ENCODE measurements around the gene ANKRD40CL.

Gene ANKRD40CL

GRCh38 chr17:50771991-50772785, 4.9 kb upstream of the ANKRD40CL start:
- Histone ChIP-seq H4K20me1 (ENCODE audit: insufficient read depth) (no peaks in the 10 kb centered on the region), H3K36me3 (ENCODE audit: insufficient read depth) (no peaks in the 10 kb centered on the region), H3K9ac (no peak overlapping the region), H3K79me2 (ENCODE audit: insufficient read depth, low read depth) (no peaks in the 10 kb centered on the region), H3K27ac (peak overlapping the region; percentile 33; the same call in 1 of the 2 replicates), H2AFZ (ENCODE audit: low read depth) (peak overlapping the region; percentile 19; the same call in 1 of the 2 replicates), H3K4me2 (peak overlapping the region; percentile 29), H3K4me1 (ENCODE audit: low read depth, poor library complexity, severe bottlenecking) (peaks cover 22% of the 10 kb centered on the region), H3K27me3 (ENCODE audit: insufficient read depth, low read depth) (no peaks in the 10 kb centered on the region), H3K4me3 (IDR thresholded peaks at IDR 0.05; ENCODE audit: insufficient read depth, low read depth, low read length) (no peak overlapping the region)
- no peak for TF ChIP-seq CTCF (conservative IDR thresholded peaks at IDR 0.05; ENCODE audit: low read depth, low read length)

DNA sequence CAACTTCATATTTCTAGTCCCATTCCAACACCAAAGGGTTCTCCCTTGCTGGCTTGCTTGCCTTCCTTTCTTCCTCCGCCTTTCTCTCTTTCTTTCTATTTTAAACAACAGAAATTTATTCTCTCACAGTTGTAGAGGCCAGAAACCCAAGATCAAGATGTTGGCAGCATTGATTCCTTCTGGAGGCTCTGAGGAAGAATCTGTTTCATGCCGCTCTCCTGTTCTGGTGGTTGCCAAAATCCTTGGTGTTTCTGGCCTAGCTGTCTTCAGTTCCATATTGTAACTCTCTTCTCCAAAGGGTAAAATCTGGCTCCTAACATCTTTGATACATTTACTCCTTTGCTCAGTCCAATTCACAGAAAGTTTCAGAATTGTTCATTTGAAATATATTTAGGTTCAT, 3.0 kb upstream of the ANKRD40CL start:
- H3K4me1 ChIP-seq (ENCODE audit: low read depth, poor library complexity, severe bottlenecking): peaks cover 22% of the 10 kb centered on the region
- no peak overlapping the region for H3K9ac ChIP-seq
- no peak overlapping the region for H3K4me3 ChIP-seq (IDR thresholded peaks at IDR 0.05; ENCODE audit: insufficient read depth, low read depth, low read length)
- H2AFZ ChIP-seq (ENCODE audit: low read depth): no peak overlapping the region
- H4K20me1 ChIP-seq (ENCODE audit: insufficient read depth): no peaks in the 10 kb centered on the region
- no peak overlapping the region for H3K27ac ChIP-seq
- no peaks in the 10 kb centered on the region for H3K27me3 ChIP-seq (ENCODE audit: insufficient read depth, low read depth)
- no peaks in the 10 kb centered on the region for H3K36me3 ChIP-seq (ENCODE audit: insufficient read depth)
- H3K79me2 ChIP-seq (ENCODE audit: insufficient read depth, low read depth): no peaks in the 10 kb centered on the region
- no peak overlapping the region for H3K4me2 ChIP-seq
- no peak for TF ChIP-seq CTCF (conservative IDR thresholded peaks at IDR 0.05; ENCODE audit: low read depth, low read length)

DNA sequence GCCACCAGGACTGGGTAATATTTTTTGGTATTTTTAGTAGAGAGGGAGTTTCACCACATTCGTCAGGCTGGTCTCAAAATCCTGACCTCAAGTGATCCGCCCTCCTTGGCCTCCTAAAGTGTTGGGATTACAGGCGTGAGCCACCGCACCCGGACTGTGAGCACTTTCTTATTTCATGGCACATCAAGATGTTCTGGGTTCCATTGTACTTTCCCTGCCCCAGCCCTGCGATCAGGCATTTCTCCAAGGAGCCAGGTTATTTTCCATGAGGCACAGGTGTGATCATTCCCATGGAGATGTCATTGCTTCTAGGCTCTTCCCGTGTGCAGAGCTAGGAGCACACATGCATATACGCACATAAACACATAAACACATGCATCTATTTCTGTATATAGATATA, 2.6 kb upstream of the ANKRD40CL start:
- Histone ChIP-seq H3K36me3 (ENCODE audit: insufficient read depth) (no peaks in the 10 kb centered on the region), H2AFZ (ENCODE audit: low read depth) (no peak overlapping the region), H3K27ac (no peak overlapping the region), H3K9ac (no peak overlapping the region), H3K4me3 (IDR thresholded peaks at IDR 0.05; ENCODE audit: insufficient read depth, low read depth, low read length) (no peak overlapping the region), H4K20me1 (ENCODE audit: insufficient read depth) (no peaks in the 10 kb centered on the region), H3K4me2 (no peak overlapping the region), H3K4me1 (ENCODE audit: low read depth, poor library complexity, severe bottlenecking) (peaks cover 25% of the 10 kb centered on the region), H3K79me2 (ENCODE audit: insufficient read depth, low read depth) (no peaks in the 10 kb centered on the region), H3K27me3 (ENCODE audit: insufficient read depth, low read depth) (no peaks in the 10 kb centered on the region)
- no peak for TF ChIP-seq CTCF (conservative IDR thresholded peaks at IDR 0.05; ENCODE audit: low read depth, low read length)

DNA sequence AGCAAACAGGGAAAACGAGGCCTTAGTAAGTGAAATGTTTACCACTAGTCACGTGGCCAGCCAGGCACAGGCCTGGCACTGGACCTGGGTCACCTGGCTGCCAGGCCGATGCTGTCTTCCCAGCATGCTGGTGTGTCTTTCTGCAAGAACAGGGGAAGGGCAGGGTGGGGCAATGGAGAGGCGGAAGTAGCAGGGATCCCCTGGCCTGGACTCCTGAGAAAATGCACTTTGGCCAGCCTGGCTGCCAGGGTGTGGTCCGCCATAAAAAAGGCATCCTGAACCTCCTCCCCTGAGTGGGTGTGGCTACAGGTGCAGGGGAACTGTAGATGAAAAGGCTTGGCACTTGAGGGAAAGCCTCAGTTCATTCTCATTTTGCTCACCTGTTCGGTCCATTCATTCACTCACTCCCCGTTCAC, 1.0 kb upstream of the ANKRD40CL start:
- H3K4me3 ChIP-seq (IDR thresholded peaks at IDR 0.05; ENCODE audit: insufficient read depth, low read depth, low read length): no peak overlapping the region
- no peaks in the 10 kb centered on the region for H3K36me3 ChIP-seq (ENCODE audit: insufficient read depth)
- H3K27ac ChIP-seq: no peak overlapping the region
- H2AFZ ChIP-seq (ENCODE audit: low read depth): no peak overlapping the region
- TF ChIP-seq CTCF (conservative IDR thresholded peaks at IDR 0.05; ENCODE audit: low read depth, low read length): no peak
- no peaks in the 10 kb centered on the region for H3K79me2 ChIP-seq (ENCODE audit: insufficient read depth, low read depth)
- peaks cover 22% of the 10 kb centered on the region for H3K4me1 ChIP-seq (ENCODE audit: low read depth, poor library complexity, severe bottlenecking)
- H3K27me3 ChIP-seq (ENCODE audit: insufficient read depth, low read depth): no peaks in the 10 kb centered on the region
- no peak overlapping the region for H3K9ac ChIP-seq
- no peaks in the 10 kb centered on the region for H4K20me1 ChIP-seq (ENCODE audit: insufficient read depth)
- no peak overlapping the region for H3K4me2 ChIP-seq
